ENCODE measurements around the gene USF3. TPM values are rescaled to one million over a fixed set of nuclear protein-coding genes. Genes with fewer than 3 reads are reported as not detected.
"Not testable (repeated sequence)": the region's sequence is repeated elsewhere in the genome, so short reads cannot be mapped to it uniquely, and the experiment has no call there.

Gene USF3
- total RNA-seq, 2 donors from 2014 or later = 28.4 to 31.9 TPM

GRCh38 chr3:113660458-113660857 is 36.0 kb downstream of the USF3 start:
- DNase-seq (no peak), ATAC-seq (no peak)
- H3K9me3 ChIP-seq (ENCODE audit: control insufficient read depth, low read length, poor library complexity, severe bottlenecking) = no peaks in the 10 kb centered on the region
- Mint-ChIP-seq H3K27ac (no peak overlapping the region), H3K4me3 (no peak overlapping the region), H3K4me1 (no peaks in the 10 kb centered on the region), H3K36me3 (ENCODE audit: low read depth) (peaks cover 14% of the 10 kb centered on the region), H3K27me3 (no peaks in the 10 kb centered on the region)

GRCh38 chr3:113659996-113660395 is 36.4 kb downstream of the USF3 start:
- Mint-ChIP-seq H3K36me3 (ENCODE audit: low read depth) (peaks cover 12% of the 10 kb centered on the region), H3K27ac (no peak overlapping the region), H3K4me3 (no peak overlapping the region), H3K4me1 (peaks cover 2% of the 10 kb centered on the region), H3K27me3 (no peaks in the 10 kb centered on the region)
- DNase-seq = no peak
- H3K9me3 ChIP-seq (ENCODE audit: control insufficient read depth, low read length, poor library complexity, severe bottlenecking) = no peaks in the 10 kb centered on the region
- ATAC-seq = no peak

GRCh38 chr3:113659101-113659541 is 37.3 kb downstream of the USF3 start:
- Mint-ChIP-seq H3K27me3 (no peaks in the 10 kb centered on the region), H3K4me1 (peaks cover 3% of the 10 kb centered on the region), H3K36me3 (ENCODE audit: low read depth) (peaks cover 10% of the 10 kb centered on the region), H3K27ac (no peak overlapping the region), H3K4me3 (no peak overlapping the region)
- no peaks in the 10 kb centered on the region for H3K9me3 ChIP-seq (ENCODE audit: control insufficient read depth, low read length, poor library complexity, severe bottlenecking)
- no peak for DNase-seq
- ATAC-seq = peak; percentile 32

- H3K4me1 Mint-ChIP-seq = peaks cover 3% of the 10 kb centered on the region
- ATAC-seq (no peak), DNase-seq (no peak)
- peaks cover 10% of the 10 kb centered on the region for H3K36me3 Mint-ChIP-seq (ENCODE audit: low read depth)
- no peak overlapping the region for H3K4me3 Mint-ChIP-seq
- no peaks in the 10 kb centered on the region for H3K9me3 ChIP-seq (ENCODE audit: control insufficient read depth, low read length, poor library complexity, severe bottlenecking)
- peak overlapping the region; percentile 16 for H3K27ac Mint-ChIP-seq
- no peaks in the 10 kb centered on the region for H3K27me3 Mint-ChIP-seq
Observed at GRCh38 chr3:113658107-113658506, 38.3 kb downstream of the USF3 start.

GRCh38 chr3:113654851-113655250 is 41.6 kb downstream of the USF3 start:
- no peak for ATAC-seq
- DNase-seq = no peak
- H3K9me3 ChIP-seq (ENCODE audit: control insufficient read depth, low read length, poor library complexity, severe bottlenecking) = no peaks in the 10 kb centered on the region
- Mint-ChIP-seq H3K27ac (no peak overlapping the region), H3K4me1 (peaks cover 3% of the 10 kb centered on the region), H3K27me3 (no peaks in the 10 kb centered on the region), H3K36me3 (ENCODE audit: low read depth) (peaks cover 9% of the 10 kb centered on the region), H3K4me3 (no peak overlapping the region)

- ATAC-seq = no peak
- Mint-ChIP-seq H3K27me3 (no peaks in the 10 kb centered on the region), H3K4me3 (no peak overlapping the region), H3K27ac (no peak overlapping the region), H3K36me3 (ENCODE audit: low read depth) (peaks cover 5% of the 10 kb centered on the region), H3K4me1 (peaks cover 3% of the 10 kb centered on the region)
- H3K9me3 ChIP-seq (ENCODE audit: control insufficient read depth, low read length, poor library complexity, severe bottlenecking) = no peaks in the 10 kb centered on the region
- no peak for DNase-seq
Observed at GRCh38 chr3:113654310-113654709, 42.1 kb downstream of the USF3 start.

GRCh38 chr3:113649174-113649845 is 47.1 kb downstream of the USF3 start:
- DNase-seq = no peak
- H3K9me3 ChIP-seq (ENCODE audit: control insufficient read depth, low read length, poor library complexity, severe bottlenecking) = no peaks in the 10 kb centered on the region
- no peak overlapping the region for H3K27ac Mint-ChIP-seq
- no peaks in the 10 kb centered on the region for H3K27me3 Mint-ChIP-seq
- no peak for ATAC-seq
- no peaks in the 10 kb centered on the region for H3K4me1 Mint-ChIP-seq
- no peak overlapping the region for H3K4me3 Mint-ChIP-seq
- peaks cover 5% of the 10 kb centered on the region for H3K36me3 Mint-ChIP-seq (ENCODE audit: low read depth)

GRCh38 chr3:113648524-113648923 is 47.9 kb downstream of the USF3 start:
- H3K36me3 Mint-ChIP-seq (ENCODE audit: low read depth) = peaks cover 5% of the 10 kb centered on the region
- H3K9me3 ChIP-seq (ENCODE audit: control insufficient read depth, low read length, poor library complexity, severe bottlenecking) = no peaks in the 10 kb centered on the region
- H3K27me3 Mint-ChIP-seq = no peaks in the 10 kb centered on the region
- ATAC-seq (no peak), DNase-seq (no peak)
- H3K27ac Mint-ChIP-seq = no peak overlapping the region
- H3K4me1 Mint-ChIP-seq = no peaks in the 10 kb centered on the region
- no peak overlapping the region for H3K4me3 Mint-ChIP-seq

- Mint-ChIP-seq H3K4me3 (no peak overlapping the region), H3K4me1 (no peaks in the 10 kb centered on the region), H3K27me3 (no peaks in the 10 kb centered on the region), H3K36me3 (ENCODE audit: low read depth) (no peaks in the 10 kb centered on the region), H3K27ac (no peak overlapping the region)
- no peaks in the 10 kb centered on the region for H3K9me3 ChIP-seq (ENCODE audit: control insufficient read depth, low read length, poor library complexity, severe bottlenecking)
- no peak for DNase-seq
- no peak for ATAC-seq
Observed at GRCh38 chr3:113643583-113643982, 52.9 kb downstream of the USF3 start.

GRCh38 chr3:113638910-113639309 is 57.5 kb downstream of the USF3 start:
- DNase-seq (no peak), ATAC-seq (no peak)
- Mint-ChIP-seq H3K36me3 (ENCODE audit: low read depth) (no peaks in the 10 kb centered on the region), H3K27me3 (no peaks in the 10 kb centered on the region), H3K27ac (no peak overlapping the region), H3K4me3 (no peak overlapping the region), H3K4me1 (no peaks in the 10 kb centered on the region)
- no peaks in the 10 kb centered on the region for H3K9me3 ChIP-seq (ENCODE audit: control insufficient read depth, low read length, poor library complexity, severe bottlenecking)

GRCh38 chr3:113637756-113638155 is 58.7 kb downstream of the USF3 start:
- DNase-seq (no peak), ATAC-seq (no peak)
- no peaks in the 10 kb centered on the region for H3K36me3 Mint-ChIP-seq (ENCODE audit: low read depth)
- H3K4me3 Mint-ChIP-seq = no peak overlapping the region
- H3K27ac Mint-ChIP-seq = no peak overlapping the region
- H3K27me3 Mint-ChIP-seq = no peaks in the 10 kb centered on the region
- H3K4me1 Mint-ChIP-seq = no peaks in the 10 kb centered on the region
- no peaks in the 10 kb centered on the region for H3K9me3 ChIP-seq (ENCODE audit: control insufficient read depth, low read length, poor library complexity, severe bottlenecking)

GRCh38 chr3:113636034-113636433 is 60.4 kb downstream of the USF3 start:
- not testable (repeated sequence) for H3K27ac Mint-ChIP-seq; H3K36me3 Mint-ChIP-seq (ENCODE audit: low read depth)

GRCh38 chr3:113634782-113635474 is 61.5 kb downstream of the USF3 start:
- no peak for DNase-seq
- Mint-ChIP-seq H3K4me1 (no peaks in the 10 kb centered on the region), H3K27ac (no peak overlapping the region), H3K4me3 (no peak overlapping the region), H3K36me3 (ENCODE audit: low read depth) (no peaks in the 10 kb centered on the region), H3K27me3 (no peaks in the 10 kb centered on the region)
- H3K9me3 ChIP-seq (ENCODE audit: control insufficient read depth, low read length, poor library complexity, severe bottlenecking) = no peaks in the 10 kb centered on the region
- no peak for ATAC-seq

More at GRCh38 chr3:113636034-113636433, 60.4 kb downstream of the USF3 start:
- ATAC-seq; DNase-seq; H3K27me3 Mint-ChIP-seq; H3K9me3 ChIP-seq (ENCODE audit: control insufficient read depth, low read length, poor library complexity, severe bottlenecking); H3K4me1 Mint-ChIP-seq; H3K4me3 Mint-ChIP-seq: not testable (repeated sequence)

GRCh38 chr3:113631573-113631972 is 64.9 kb downstream of the USF3 start:
- H3K36me3 Mint-ChIP-seq (ENCODE audit: low read depth) = peaks cover 2% of the 10 kb centered on the region
- ATAC-seq (no peak), DNase-seq (no peak)
- no peaks in the 10 kb centered on the region for H3K4me1 Mint-ChIP-seq
- peak overlapping the region; percentile 47 for H3K27ac Mint-ChIP-seq
- H3K9me3 ChIP-seq (ENCODE audit: control insufficient read depth, low read length, poor library complexity, severe bottlenecking) = no peaks in the 10 kb centered on the region
- no peaks in the 10 kb centered on the region for H3K27me3 Mint-ChIP-seq
- no peak overlapping the region for H3K4me3 Mint-ChIP-seq
